ENCODE results near the gene DUSP7.

Gene DUSP7

GRCh38 chr3:52067046-52067445, 10.7 kb upstream of the DUSP7 start:
- no peak for DNase-seq

DNA sequence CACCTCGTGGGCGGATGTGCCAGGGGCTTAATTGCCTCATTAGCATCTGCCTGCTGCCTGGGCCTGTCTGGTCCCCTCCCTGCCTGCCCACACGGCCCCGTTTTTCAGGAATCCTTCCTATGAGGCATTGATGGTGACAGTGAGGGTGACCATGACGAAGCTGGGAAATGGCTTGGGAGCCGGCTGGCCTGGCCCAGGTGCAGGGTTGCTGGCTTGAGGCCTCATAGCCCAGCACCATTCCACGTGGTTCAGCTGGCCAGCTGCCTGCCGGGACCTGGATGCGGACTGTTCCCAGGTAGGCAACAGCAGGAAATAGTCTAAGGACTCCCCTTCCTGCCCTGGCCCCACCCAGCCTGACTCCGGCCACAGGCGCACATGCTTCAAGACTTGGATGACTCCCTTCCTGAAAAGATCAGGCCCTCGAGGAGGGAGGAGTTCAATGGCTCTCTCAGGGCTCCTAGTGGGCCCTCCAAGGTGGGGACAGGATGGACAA, 8.9 kb upstream of the DUSP7 start:
- no peak for DNase-seq

- no peak for DNase-seq
Observed at GRCh38 chr3:52064561-52064960, 8.2 kb upstream of the DUSP7 start.

DNA sequence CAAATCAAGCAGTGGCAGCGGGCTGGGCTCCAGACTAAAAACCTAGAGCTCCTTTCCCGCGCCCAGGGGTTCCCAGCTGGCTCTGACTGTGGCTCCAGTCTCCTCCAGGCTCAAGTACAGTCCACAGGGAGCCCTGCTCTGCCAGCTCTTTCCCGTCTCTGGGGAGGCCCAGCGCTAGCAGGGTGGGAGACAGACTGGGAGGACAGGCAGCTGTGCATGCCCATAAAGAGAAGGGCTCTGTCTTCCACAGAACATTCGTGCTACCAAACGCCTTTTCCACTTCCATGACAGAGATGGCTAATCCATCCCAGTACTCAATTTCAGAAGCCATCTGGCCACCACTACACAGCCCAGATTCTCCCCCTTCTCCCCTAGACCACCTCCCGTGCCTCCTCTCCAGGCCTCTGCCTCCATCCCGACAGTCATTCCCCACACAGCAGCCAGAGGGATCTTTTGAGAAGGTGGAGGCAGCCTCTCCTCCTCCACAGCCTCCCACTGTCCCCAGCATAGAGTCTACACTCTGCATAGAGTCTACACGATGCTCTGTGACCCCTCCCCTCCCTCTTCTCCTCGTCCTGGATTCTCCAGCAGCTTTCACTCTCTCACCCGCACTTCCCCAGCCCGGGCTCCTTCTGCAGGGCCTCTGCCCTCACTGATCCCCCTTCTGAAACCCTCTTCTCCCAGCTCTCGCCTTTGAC, 6.8 kb upstream of the DUSP7 start:
- DNase-seq, result no peak

DNA sequence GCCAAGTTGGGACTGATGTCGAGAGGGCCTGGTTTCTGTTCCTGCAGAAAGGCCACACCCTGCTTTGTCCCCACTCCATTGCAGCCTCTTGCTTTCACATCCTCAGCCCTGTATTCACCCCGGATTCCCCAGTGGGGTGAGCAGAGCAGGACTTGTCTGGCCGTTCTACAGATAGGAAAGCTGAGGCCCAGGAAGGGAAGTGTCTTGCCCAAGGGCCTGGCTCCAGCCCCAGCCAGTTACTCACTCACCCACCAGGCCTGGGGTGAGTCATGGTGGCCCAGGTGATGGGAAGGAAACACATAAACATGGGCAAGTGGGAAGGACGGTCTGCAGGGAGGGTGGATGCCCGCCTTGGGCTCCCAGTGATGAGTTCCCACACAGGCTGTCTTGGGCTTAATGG, 6.1 kb upstream of the DUSP7 start:
- DNase-seq, result peak in 1 of 2 experiments; percentile 10

DNA sequence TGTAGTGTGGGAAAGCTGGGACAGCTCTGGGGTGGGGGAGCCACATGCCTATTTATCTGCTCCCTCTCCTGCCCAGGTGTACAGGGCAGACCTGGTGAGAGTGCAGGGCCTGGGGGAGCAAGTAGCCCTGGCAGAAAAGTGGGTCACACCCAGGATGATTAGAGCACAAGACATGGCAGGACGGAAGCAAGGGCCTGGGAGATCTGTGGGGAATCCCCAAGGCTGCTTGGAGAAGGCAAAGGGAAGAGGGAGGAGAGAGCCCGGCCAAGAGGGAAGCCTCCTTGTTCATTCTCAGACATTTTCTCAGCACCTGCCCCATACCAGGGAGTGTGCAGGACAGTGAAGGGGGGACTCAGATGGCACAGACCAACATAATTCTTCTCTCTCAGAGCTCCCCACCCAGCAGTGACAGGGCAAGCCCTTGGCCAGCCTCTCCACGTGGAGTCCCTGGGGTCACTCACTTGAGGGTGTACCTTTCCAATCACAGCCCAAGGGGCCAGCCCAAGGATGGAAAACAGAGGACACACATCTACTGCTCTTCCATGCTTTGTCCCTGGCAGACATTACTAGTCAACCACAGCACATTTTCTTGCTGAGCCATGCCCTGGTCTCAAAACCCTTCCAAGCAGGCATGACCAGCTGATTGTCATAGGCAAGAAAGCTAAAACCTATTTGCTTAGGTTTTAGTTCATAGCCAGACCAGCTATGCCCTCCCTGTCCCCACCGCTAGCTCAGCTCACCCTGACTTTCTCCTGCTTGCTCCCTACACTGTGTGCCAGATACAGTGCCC, 4.9 kb upstream of the DUSP7 start:
- DNase-seq, result no peak

- no peak for DNase-seq
Observed at GRCh38 chr3:52059781-52060180, 3.4 kb upstream of the DUSP7 start.

GRCh38 chr3:52057812-52058495, 1.6 kb upstream of the DUSP7 start:
- no peak for DNase-seq

GRCh38 chr3:52056968-52057811, 819 bp upstream of the DUSP7 start:
- peak; percentile 99 for DNase-seq

DNA sequence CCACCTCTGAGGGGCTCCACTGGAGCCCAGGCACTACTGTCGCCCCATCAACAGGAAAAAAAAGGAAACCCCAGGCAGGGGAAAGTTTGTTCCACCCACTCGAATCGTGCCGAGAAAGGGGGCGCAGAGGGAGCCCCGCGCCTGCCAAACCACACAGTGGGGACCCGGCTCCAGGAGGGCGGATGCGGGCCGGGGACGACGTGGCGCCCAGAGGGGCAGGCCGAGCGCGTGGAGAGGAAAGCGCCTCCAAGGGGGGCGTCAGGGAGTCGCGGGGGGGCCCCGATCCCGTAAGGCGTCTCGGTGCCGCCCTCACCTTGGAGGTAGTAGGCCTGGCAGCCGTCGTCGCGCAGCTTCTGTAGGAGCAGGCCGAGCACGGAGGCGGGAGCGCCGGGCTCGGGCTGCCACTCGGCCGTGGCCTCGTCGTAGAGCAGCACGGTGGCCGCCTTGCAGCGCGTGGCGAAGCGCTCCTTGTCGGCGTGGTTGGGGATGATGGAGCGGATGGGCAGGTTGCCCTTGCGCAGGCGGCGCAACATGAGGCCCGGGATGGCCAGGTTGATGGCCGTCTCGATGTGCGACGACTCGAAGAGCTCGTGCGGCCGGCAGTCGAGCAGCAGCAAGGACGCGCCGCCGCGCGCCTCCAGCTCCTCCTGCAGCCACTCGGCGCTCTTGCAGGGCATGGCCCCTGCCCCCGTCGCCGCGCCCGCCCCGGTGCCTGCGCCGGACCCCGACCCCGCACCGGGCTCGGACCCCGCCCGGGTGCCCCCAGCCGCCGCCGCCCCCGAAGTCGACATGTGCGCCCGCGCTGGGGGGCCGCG, 627 bp downstream of the DUSP7 start:
- DNase-seq, result peak; percentile 25 to 37

DNA sequence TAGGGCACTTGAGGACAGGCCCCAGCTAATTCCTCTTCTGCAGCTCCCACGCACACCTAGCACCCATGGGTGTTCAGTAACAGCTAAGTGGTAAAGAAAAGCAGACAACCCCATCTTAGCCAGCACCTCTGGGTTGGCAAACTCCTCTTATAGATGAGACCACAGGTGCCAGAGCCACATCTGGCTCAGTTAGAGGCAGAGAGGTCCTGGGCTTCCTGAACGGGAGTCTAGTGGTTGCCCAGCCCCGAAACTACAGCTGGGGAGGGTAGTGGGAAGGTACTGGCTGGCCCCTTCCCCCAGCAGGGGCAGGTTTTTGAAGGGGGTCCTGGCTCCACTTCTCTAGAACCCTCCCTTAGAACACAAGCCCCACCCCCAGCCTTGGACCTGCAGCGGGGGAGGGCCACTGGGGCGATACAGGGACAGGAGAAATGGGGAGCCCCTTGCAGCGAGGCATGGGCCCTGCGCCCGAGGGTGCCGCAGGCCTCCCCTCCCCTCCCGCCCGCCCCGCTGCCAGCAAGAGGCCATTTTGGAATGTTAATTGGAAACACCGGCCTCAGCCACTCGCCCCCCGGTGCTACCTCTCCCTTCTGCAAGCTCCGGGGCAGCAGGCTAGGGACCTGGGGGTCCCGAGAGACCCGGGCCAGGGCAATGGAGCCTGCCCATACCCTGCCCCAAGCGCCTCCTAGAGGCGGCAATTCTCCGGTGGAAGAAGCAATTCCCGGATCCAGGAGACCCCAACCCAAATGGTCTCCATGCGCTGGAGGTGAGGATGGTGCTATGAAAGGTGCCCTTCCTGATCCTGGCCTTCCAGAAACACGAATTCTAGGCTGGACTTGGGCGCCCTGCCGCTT, 1.5 kb downstream of the DUSP7 start:
- no peak for DNase-seq

GRCh38 chr3:52053307-52054304, 2.8 kb downstream of the DUSP7 start:
- no peak for DNase-seq

DNA sequence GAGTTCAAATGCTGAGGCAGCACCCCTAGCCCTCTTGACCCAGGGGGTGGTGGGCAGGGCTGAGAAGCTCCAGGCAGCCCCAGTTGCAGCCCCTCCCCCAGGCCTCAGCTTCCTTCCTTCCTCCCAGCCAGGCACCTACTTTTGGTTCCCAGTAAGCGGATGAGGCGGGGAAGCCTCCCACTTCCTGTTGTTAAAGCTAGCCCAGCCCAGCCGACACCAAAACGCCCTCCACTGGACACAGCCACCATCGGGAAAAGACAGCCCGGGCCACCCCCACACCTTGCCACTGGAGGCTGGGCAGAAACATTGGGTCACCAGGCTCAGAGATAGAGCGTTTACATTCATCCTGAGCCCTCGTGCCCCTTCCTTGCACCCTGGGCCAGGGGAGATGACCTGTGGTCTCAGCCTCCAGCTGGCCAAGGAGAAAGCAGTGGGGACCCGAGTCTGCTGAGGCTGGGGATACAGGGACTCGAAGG, 3.5 kb downstream of the DUSP7 start:
- DNase-seq, result peak; percentile 83 to 84

DNA sequence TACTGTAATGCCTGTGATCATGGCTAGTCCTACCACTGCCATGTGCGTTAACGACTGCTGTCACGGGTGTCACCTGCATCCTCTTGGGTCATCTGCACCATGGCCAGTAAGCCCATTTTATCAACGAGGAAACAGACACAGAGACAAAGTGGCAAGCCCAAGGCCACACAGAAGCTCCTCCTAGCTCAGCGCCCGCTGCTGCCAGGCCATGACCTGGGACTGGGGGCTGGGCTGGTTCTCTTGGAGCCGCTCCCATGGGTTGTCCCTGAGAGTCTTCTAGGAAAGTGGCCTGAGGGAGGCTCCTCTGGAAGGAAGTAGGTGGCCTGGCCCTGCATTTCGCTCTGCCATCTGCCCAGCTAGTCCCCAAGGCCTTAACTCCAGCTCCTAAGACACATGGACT, 4.9 kb downstream of the DUSP7 start:
- no peak for DNase-seq

GRCh38 chr3:52050571-52050970, 5.8 kb downstream of the DUSP7 start:
- DNase-seq, result no peak

DNA sequence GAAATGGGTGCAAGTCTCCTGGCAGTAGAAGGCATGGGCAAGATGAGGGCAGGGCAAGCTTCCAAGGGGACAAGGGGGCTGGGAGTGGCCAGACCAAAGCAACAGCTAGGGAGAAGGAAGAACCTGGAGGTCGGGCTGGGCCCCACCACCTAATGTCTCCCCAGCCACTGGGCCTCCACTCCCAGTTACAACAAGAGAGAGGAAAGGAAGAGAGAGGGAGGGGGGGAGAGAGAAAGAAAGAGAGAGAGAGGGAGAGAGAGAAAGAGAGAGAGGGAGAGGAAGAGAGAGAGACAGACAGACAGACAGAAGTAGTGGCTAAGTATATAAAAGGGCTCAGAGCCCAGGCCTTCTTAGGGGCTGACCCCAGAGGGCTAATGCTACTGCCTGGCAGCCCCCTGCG, 6.9 kb downstream of the DUSP7 start:
- no peak for DNase-seq

DNA sequence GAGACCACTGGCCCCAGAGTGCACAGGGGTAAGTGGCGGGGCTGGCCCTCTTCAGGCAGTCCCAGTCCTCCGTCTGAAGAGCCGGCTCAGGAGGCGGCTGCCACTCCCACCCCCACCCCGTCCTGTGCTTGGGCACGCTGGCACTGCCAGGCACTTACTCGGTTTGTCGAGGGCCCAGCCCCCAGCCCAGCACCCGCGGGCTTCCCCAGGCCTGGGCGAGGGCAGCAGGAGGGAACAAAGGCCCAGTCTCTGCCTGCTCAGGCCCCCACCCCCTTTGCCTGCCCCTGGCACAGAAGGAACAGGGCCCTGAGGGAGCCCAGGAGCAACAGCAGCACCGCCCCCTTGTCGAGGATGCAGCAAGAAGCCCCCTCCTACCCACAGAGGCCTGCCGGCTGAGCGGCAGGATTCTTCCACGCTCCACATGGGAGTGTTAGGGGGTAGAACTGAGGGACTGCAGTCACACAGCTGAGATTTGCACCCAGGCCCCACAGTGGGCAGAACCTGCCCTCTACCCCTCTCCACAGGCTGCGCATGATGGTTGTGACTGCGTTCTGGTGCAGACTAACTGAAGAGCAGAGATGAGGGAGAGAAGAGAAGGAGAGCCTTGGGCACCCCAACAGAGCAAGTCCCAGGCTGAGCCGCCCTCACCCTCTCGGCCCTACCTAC, 8.9 kb downstream of the DUSP7 start:
- DNase-seq, result no peak

DNA sequence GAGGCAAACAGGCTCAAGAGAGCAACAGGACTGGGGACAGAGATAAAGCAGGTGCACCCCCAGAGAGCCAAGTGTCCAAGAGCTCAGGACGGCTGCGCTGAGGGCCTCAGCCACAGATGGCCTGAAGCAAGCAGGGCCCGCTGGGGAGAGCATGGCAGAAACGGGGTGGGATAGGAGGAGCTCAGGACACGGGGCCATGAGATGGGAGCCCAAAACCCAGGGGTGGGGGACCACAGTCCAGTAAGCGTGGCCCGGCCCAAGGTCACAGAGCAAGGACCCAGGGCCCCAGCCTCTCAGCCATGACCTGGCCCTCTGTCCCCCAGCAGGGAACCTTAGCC, 9.5 kb downstream of the DUSP7 start:
- DNase-seq, result no peak
